ENCODE data around the gene IRF2. TPM values are rescaled to one million over a fixed set of nuclear protein-coding genes. Genes with fewer than 3 reads are reported as not detected.

The IRF2 gene
- total and polyA plus RNA-seq, 4 donors: 14.1 to 49.4 (median 27.4) TPM

GRCh38 chr4:184373886-184374405 is 100.4 kb downstream of the IRF2 start:
- no peak overlapping the region for H3K27ac ChIP-seq (ENCODE audit: low read depth in 1 of 2, low read length in 2 of 2)
- H3K27me3 ChIP-seq (ENCODE audit: control insufficient read depth in 1 of 2, insufficient read depth in 2 of 2, low read length in 1 of 2): no peaks in the 10 kb centered on the region
- no peaks in the 10 kb centered on the region for H3K4me1 ChIP-seq (ENCODE audit: control insufficient read depth in 1 of 2, insufficient read depth in 2 of 2, low read length in 2 of 2)
- DNase-seq (no peak), ATAC-seq (ENCODE audit: low FRiP score) (no peak)
- H3K4me3 ChIP-seq (ENCODE audit: low read length in 2 of 2): no peak overlapping the region
- intact Hi-C loops (cut with DNase I): no loop called here
- no peaks in the 10 kb centered on the region for H3K9me3 ChIP-seq (ENCODE audit: control insufficient read depth, low read length)
- H3K36me3 ChIP-seq (ENCODE audit: control insufficient read depth in 1 of 2, insufficient read depth in 2 of 2, low read length in 1 of 2): no peaks in the 10 kb centered on the region
- 72 to 78% methylated on average over 2 of the region's 2 CpGs for WGBS, 2 donors

- Histone ChIP-seq H3K4me1 (ENCODE audit: control insufficient read depth in 1 of 2, insufficient read depth in 2 of 2, low read length in 2 of 2) (no peaks in the 10 kb centered on the region), H3K27me3 (ENCODE audit: control insufficient read depth in 1 of 2, insufficient read depth in 2 of 2, low read length in 1 of 2) (no peaks in the 10 kb centered on the region), H3K9me3 (ENCODE audit: control insufficient read depth, low read length) (no peaks in the 10 kb centered on the region), H3K4me3 (ENCODE audit: low read length in 2 of 2) (no peak overlapping the region), H3K36me3 (ENCODE audit: control insufficient read depth in 1 of 2, insufficient read depth in 2 of 2, low read length in 1 of 2) (no peaks in the 10 kb centered on the region), H3K27ac (ENCODE audit: low read depth in 1 of 2, low read length in 2 of 2) (no peak overlapping the region)
- intact Hi-C loops (cut with DNase I): no loop called here
- WGBS, 2 donors: 86 to 89% methylated on average over 12 of the region's 12 CpGs
- ATAC-seq (ENCODE audit: low FRiP score) (no peak), DNase-seq (no peak)
Observed at GRCh38 chr4:184371390-184371787, 103.0 kb downstream of the IRF2 start.

- DNase-seq: no peak
- 78 to 84% methylated on average over 8 of the region's 8 CpGs for WGBS, 2 donors
- Histone ChIP-seq H3K4me1 (ENCODE audit: control insufficient read depth in 1 of 2, insufficient read depth in 2 of 2, low read length in 2 of 2) (no peaks in the 10 kb centered on the region), H3K9me3 (ENCODE audit: control insufficient read depth, low read length) (no peaks in the 10 kb centered on the region), H3K4me3 (ENCODE audit: low read length in 2 of 2) (no peak overlapping the region), H3K27me3 (ENCODE audit: control insufficient read depth in 1 of 2, insufficient read depth in 2 of 2, low read length in 1 of 2) (no peaks in the 10 kb centered on the region), H3K36me3 (ENCODE audit: control insufficient read depth in 1 of 2, insufficient read depth in 2 of 2, low read length in 1 of 2) (no peaks in the 10 kb centered on the region), H3K27ac (ENCODE audit: low read depth in 1 of 2, low read length in 2 of 2) (no peak overlapping the region)
- ATAC-seq (ENCODE audit: low FRiP score): no peak
- intact Hi-C loops (cut with DNase I): no loop called here
Observed at GRCh38 chr4:184370711-184371389, 103.5 kb downstream of the IRF2 start.

- intact Hi-C loops (cut with DNase I): no loop called here
- WGBS, 2 donors: 71 to 75% methylated on average over 3 of the region's 3 CpGs
- no peaks in the 10 kb centered on the region for H3K27me3 ChIP-seq (ENCODE audit: control insufficient read depth in 1 of 2, insufficient read depth in 2 of 2, low read length in 1 of 2)
- H3K4me1 ChIP-seq (ENCODE audit: control insufficient read depth in 1 of 2, insufficient read depth in 2 of 2, low read length in 2 of 2): no peaks in the 10 kb centered on the region
- no peak overlapping the region for H3K4me3 ChIP-seq (ENCODE audit: low read length in 2 of 2)
- H3K36me3 ChIP-seq (ENCODE audit: control insufficient read depth in 1 of 2, insufficient read depth in 2 of 2, low read length in 1 of 2): no peaks in the 10 kb centered on the region
- H3K9me3 ChIP-seq (ENCODE audit: control insufficient read depth, low read length): no peaks in the 10 kb centered on the region
- DNase-seq (no peak), ATAC-seq (ENCODE audit: low FRiP score) (no peak)
- no peak overlapping the region for H3K27ac ChIP-seq (ENCODE audit: low read depth in 1 of 2, low read length in 2 of 2)
Observed at GRCh38 chr4:184369871-184370270, 104.5 kb downstream of the IRF2 start.

GRCh38 chr4:184368731-184369130 is 105.6 kb downstream of the IRF2 start:
- Histone ChIP-seq H3K9me3 (ENCODE audit: control insufficient read depth, low read length) (no peaks in the 10 kb centered on the region), H3K4me1 (ENCODE audit: control insufficient read depth in 1 of 2, insufficient read depth in 2 of 2, low read length in 2 of 2) (no peaks in the 10 kb centered on the region), H3K36me3 (ENCODE audit: control insufficient read depth in 1 of 2, insufficient read depth in 2 of 2, low read length in 1 of 2) (no peaks in the 10 kb centered on the region), H3K4me3 (ENCODE audit: low read length in 2 of 2) (no peak overlapping the region), H3K27ac (ENCODE audit: low read depth in 1 of 2, low read length in 2 of 2) (no peak overlapping the region), H3K27me3 (ENCODE audit: control insufficient read depth in 1 of 2, insufficient read depth in 2 of 2, low read length in 1 of 2) (no peaks in the 10 kb centered on the region)
- ATAC-seq (ENCODE audit: low FRiP score): no peak
- DNase-seq: no peak
- intact Hi-C loops (cut with DNase I): no loop called here

GRCh38 chr4:184368290-184368689 is 106.1 kb downstream of the IRF2 start:
- H3K27me3 ChIP-seq (ENCODE audit: control insufficient read depth in 1 of 2, insufficient read depth in 2 of 2, low read length in 1 of 2): no peaks in the 10 kb centered on the region
- H3K4me1 ChIP-seq (ENCODE audit: control insufficient read depth in 1 of 2, insufficient read depth in 2 of 2, low read length in 2 of 2): peaks cover 0 to 1% of the 10 kb centered on the region in 2 donors
- H3K4me3 ChIP-seq (ENCODE audit: low read length in 2 of 2): no peak overlapping the region
- 95 to 97% methylated on average over 3 of the region's 3 CpGs for WGBS, 2 donors
- no peaks in the 10 kb centered on the region for H3K36me3 ChIP-seq (ENCODE audit: control insufficient read depth in 1 of 2, insufficient read depth in 2 of 2, low read length in 1 of 2)
- no peak overlapping the region for H3K27ac ChIP-seq (ENCODE audit: low read depth in 1 of 2, low read length in 2 of 2)
- H3K9me3 ChIP-seq (ENCODE audit: control insufficient read depth, low read length): no peaks in the 10 kb centered on the region
- ATAC-seq (ENCODE audit: low FRiP score): no peak
- intact Hi-C loops (cut with DNase I): no loop called here
- no peak for DNase-seq

- Histone ChIP-seq H3K27me3 (ENCODE audit: control insufficient read depth in 1 of 2, insufficient read depth in 2 of 2, low read length in 1 of 2) (no peaks in the 10 kb centered on the region), H3K4me3 (ENCODE audit: low read length in 2 of 2) (no peak overlapping the region), H3K9me3 (ENCODE audit: control insufficient read depth, low read length) (no peaks in the 10 kb centered on the region), H3K36me3 (ENCODE audit: control insufficient read depth in 1 of 2, insufficient read depth in 2 of 2, low read length in 1 of 2) (no peaks in the 10 kb centered on the region), H3K27ac (ENCODE audit: low read depth in 1 of 2, low read length in 2 of 2) (no peak overlapping the region), H3K4me1 (ENCODE audit: control insufficient read depth in 1 of 2, insufficient read depth in 2 of 2, low read length in 2 of 2) (peaks cover 1 to 2% of the 10 kb centered on the region in 2 donors)
- intact Hi-C loops (cut with DNase I): loop anchor here in 1 of 2 donors (5.0 kb wide), 1 partner anchor 108 kb away; the partner anchor contains the start of gene IRF2
- 76 to 77% methylated on average over 5 of the region's 5 CpGs for WGBS, 2 donors
- ATAC-seq (ENCODE audit: low FRiP score) (no peak), DNase-seq (no peak)
Observed at GRCh38 chr4:184364100-184364921, 110.0 kb downstream of the IRF2 start.

GRCh38 chr4:184363258-184363657 is 111.1 kb downstream of the IRF2 start:
- 97 to 99% methylated on average over 6 of the region's 6 CpGs for WGBS, 2 donors
- no peaks in the 10 kb centered on the region for H3K36me3 ChIP-seq (ENCODE audit: control insufficient read depth in 1 of 2, insufficient read depth in 2 of 2, low read length in 1 of 2)
- no peak for DNase-seq
- no peaks in the 10 kb centered on the region for H3K9me3 ChIP-seq (ENCODE audit: control insufficient read depth, low read length)
- ATAC-seq (ENCODE audit: low FRiP score): no peak
- intact Hi-C loops (cut with DNase I): loop anchor here in 1 of 2 donors (5.0 kb wide), 1 partner anchor 109 kb away; the partner anchor contains the start of gene IRF2
- H3K27me3 ChIP-seq (ENCODE audit: control insufficient read depth in 1 of 2, insufficient read depth in 2 of 2, low read length in 1 of 2): no peaks in the 10 kb centered on the region
- H3K4me3 ChIP-seq (ENCODE audit: low read length in 2 of 2): no peak overlapping the region
- peaks cover 1 to 2% of the 10 kb centered on the region in 2 donors for H3K4me1 ChIP-seq (ENCODE audit: control insufficient read depth in 1 of 2, insufficient read depth in 2 of 2, low read length in 2 of 2)
- H3K27ac ChIP-seq (ENCODE audit: low read depth in 1 of 2, low read length in 2 of 2): no peak overlapping the region
